ENCODE results near the gene SMC3. TPM values are rescaled to one million over a fixed set of nuclear protein-coding genes. Genes with fewer than 3 reads are reported as not detected.
"Not testable (repeated sequence)": the region's sequence is repeated elsewhere in the genome, so short reads cannot be mapped to it uniquely, and the experiment has no call there.

The SMC3 gene
- total and polyA plus RNA-seq, 2 of the 13 experiments (the other 11 are each of a cell fraction or from before 2014, with no cell fraction given) = 11.7 to 48.0 TPM

DNA sequence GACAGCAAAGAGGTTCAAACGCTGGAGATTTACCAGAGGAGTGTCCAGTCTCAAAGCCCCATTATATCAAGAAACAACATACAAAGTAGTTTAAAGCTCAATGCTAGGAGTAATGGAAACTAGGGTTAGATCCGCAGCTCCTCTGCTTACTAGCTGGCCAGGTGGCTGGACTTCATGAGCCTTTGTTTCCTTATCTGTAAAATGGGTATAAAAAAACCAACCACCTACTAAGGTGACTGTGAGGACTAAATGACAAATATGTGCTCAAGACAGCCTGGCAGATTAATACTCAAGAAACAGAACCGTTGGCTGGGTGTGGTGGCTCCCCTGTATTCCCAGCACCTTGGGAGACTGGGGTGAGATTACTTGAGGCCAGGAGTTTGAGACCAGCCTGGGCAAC is 70.8 kb downstream of the SMC3 start:
- peaks cover 9% of the 10 kb centered on the region for H3K4me1 ChIP-seq (ENCODE audit: insufficient read depth, low read length)
- FAIRE-seq = no peak

DNA sequence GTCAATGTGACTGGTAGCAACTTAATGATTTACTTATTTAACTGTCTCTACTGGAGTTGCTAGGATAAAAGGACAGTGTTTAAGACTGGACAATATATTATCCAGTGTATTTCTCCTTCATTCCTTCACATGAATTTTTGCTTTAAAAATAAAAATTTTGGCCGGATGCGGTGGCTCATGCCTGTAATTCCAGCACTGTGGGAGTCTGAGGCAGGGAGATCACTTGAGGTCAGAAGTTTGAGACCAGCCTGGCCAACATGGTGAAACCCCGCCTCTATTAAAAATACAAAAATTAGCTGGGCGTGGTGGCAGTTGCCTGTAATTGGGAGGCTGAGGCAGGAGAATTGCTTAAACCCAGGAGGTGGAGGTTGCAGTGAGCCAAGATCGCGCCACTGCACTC is 71.6 kb downstream of the SMC3 start:
- H4K20me1 ChIP-seq (ENCODE audit: insufficient read depth, low read length); ATAC-seq; CTCF ChIA-PET (ENCODE audit: low intra/inter-chr PET ratio, low total read pairs); DNase-seq (ENCODE audit: low spot score); FAIRE-seq; H3K9ac ChIP-seq (ENCODE audit: insufficient read depth, low read depth, low read length); H3K9me3 ChIP-seq (ENCODE audit: low read length); H3K27ac ChIP-seq (ENCODE audit: extremely low read length, insufficient read depth, low read length); H3K36me3 ChIP-seq (replicated peaks in 1 of 2; ENCODE audit: control insufficient read depth in 1 of 2, insufficient read depth in 2 of 2, low read length in 2 of 2); BruUV-seq (replicated peaks); intact Hi-C loops (cut with micrococcal nuclease; ENCODE audit: unreplicated experiment); in situ Hi-C loops (cut with HindIII; ENCODE audit: extremely low pct_ligation_motif_present, low pct_unique_long_range_greater_than_20kb); POLR2A ChIA-PET; H2AFZ ChIP-seq (ENCODE audit: low read length); H3K79me2 ChIP-seq (ENCODE audit: insufficient read depth, low read length); H3K4me2 ChIP-seq (ENCODE audit: low read depth, low read length); H3K4me3 ChIP-seq (replicated peaks in 1 of 3; ENCODE audit: insufficient read depth in 1 of 3, low read depth in 2 of 3, low read length in 3 of 3): not testable (repeated sequence)
- Histone ChIP-seq H3K4me1 (ENCODE audit: insufficient read depth, low read length) (peaks cover 15% of the 10 kb centered on the region), H3K27me3 (ENCODE audit: control insufficient read depth in 1 of 2, insufficient read depth in 2 of 2, low read length in 2 of 2) (peaks cover 0 to 36% of the 10 kb centered on the region in 2 experiments; a peak in 4 of 5 replicates)
- WGBS (ENCODE audit: low lambda C conversion rate) = 79% methylated on average over 6 of the region's 6 CpGs

More for the DNA sequence above, 70.8 kb downstream of the SMC3 start:
- Histone ChIP-seq H3K9me3 (ENCODE audit: low read length) (no peaks in the 10 kb centered on the region), H3K4me2 (ENCODE audit: low read depth, low read length) (no peak overlapping the region), H4K20me1 (ENCODE audit: insufficient read depth, low read length) (no peaks in the 10 kb centered on the region), H2AFZ (ENCODE audit: low read length) (no peak overlapping the region), H3K27ac (ENCODE audit: extremely low read length, insufficient read depth, low read length) (no peak overlapping the region), H3K27me3 (ENCODE audit: control insufficient read depth in 1 of 2, insufficient read depth in 2 of 2, low read length in 2 of 2) (peaks cover 0 to 28% of the 10 kb centered on the region in 2 experiments; a peak in 3 of 5 replicates), H3K9ac (ENCODE audit: insufficient read depth, low read depth, low read length) (no peak overlapping the region), H3K36me3 (replicated peaks in 1 of 2; ENCODE audit: control insufficient read depth in 1 of 2, insufficient read depth in 2 of 2, low read length in 2 of 2) (no peaks in the 10 kb centered on the region), H3K4me3 (replicated peaks in 1 of 3; ENCODE audit: insufficient read depth in 1 of 3, low read depth in 2 of 3, low read length in 3 of 3) (no peak overlapping the region), H3K79me2 (ENCODE audit: insufficient read depth, low read length) (no peaks in the 10 kb centered on the region)
- DNase-seq (ENCODE audit: low spot score) = no peak
- ATAC-seq = no peak
- intact Hi-C loops (cut with micrococcal nuclease; ENCODE audit: unreplicated experiment) = no loop called here
- ChIA-PET CTCF (ENCODE audit: low intra/inter-chr PET ratio, low total read pairs) (no interaction called here), POLR2A (no interaction called here)
- in situ Hi-C loops (cut with HindIII; ENCODE audit: extremely low pct_ligation_motif_present, low pct_unique_long_range_greater_than_20kb) = no loop called here
- no TSS peak for BruUV-seq (replicated peaks)
- WGBS (ENCODE audit: low lambda C conversion rate) = 3% methylated on average over 3 of the region's 3 CpGs
- no peak for TF ChIP-seq PRMT3 (CRISPR knock-in tag; IDR thresholded peaks at IDR 0.05; ENCODE audit: borderline replicate concordance, low read depth)

DNA sequence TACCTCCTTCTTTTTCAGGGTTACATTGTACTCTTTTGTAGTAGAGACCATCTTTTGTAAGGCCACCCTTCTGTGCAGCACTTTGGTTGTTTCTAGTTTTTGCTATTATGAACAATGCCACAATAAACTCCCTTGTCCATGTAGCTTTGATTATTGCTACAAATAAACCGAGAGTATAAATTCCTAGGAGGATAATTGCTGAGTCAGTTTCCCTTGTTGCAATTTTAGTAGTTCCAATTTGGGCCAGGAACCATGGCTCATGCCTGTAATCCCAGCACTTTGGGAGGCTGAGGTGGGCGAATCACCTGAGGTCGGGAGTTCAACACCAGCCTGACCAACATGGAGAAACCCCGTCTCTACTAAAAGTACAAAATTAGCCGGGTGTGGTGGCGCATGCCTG is 72.4 kb downstream of the SMC3 start:
- H3K9ac ChIP-seq (ENCODE audit: insufficient read depth, low read depth, low read length); H3K9me3 ChIP-seq (ENCODE audit: low read length); H3K79me2 ChIP-seq (ENCODE audit: insufficient read depth, low read length); H3K4me2 ChIP-seq (ENCODE audit: low read depth, low read length); in situ Hi-C loops (cut with HindIII; ENCODE audit: extremely low pct_ligation_motif_present, low pct_unique_long_range_greater_than_20kb); FAIRE-seq; H3K36me3 ChIP-seq (replicated peaks in 1 of 2; ENCODE audit: control insufficient read depth in 1 of 2, insufficient read depth in 2 of 2, low read length in 2 of 2); H4K20me1 ChIP-seq (ENCODE audit: insufficient read depth, low read length); H3K4me3 ChIP-seq (replicated peaks in 1 of 3; ENCODE audit: insufficient read depth in 1 of 3, low read depth in 2 of 3, low read length in 3 of 3); H3K27ac ChIP-seq (ENCODE audit: extremely low read length, insufficient read depth, low read length); H2AFZ ChIP-seq (ENCODE audit: low read length); BruUV-seq (replicated peaks); POLR2A ChIA-PET; intact Hi-C loops (cut with micrococcal nuclease; ENCODE audit: unreplicated experiment); DNase-seq (ENCODE audit: low spot score); ATAC-seq; CTCF ChIA-PET (ENCODE audit: low intra/inter-chr PET ratio, low total read pairs): not testable (repeated sequence)
- TF ChIP-seq MAFK (conservative IDR thresholded peaks at IDR 0.05 in 1 of 2, IDR thresholded peaks at IDR 0.05 in 1 of 2; ENCODE audit: low read length in 2 of 2) (peak; percentile 30 to 81), MAFF (IDR thresholded peaks at IDR 0.05; ENCODE audit: low read depth, low read length) (peak; percentile 61)
- 79% methylated on average over 6 of the region's 6 CpGs for WGBS (ENCODE audit: low lambda C conversion rate)
- peaks cover 3 to 41% of the 10 kb centered on the region in 2 experiments for H3K27me3 ChIP-seq (ENCODE audit: control insufficient read depth in 1 of 2, insufficient read depth in 2 of 2, low read length in 2 of 2)
- peaks cover 15% of the 10 kb centered on the region for H3K4me1 ChIP-seq (ENCODE audit: insufficient read depth, low read length)
